Measurements from ENCODE around the gene TBC1D20.
"Not testable (repeated sequence)": the region's sequence is repeated elsewhere in the genome, so short reads cannot be mapped to it uniquely, and the experiment has no call there.

The TBC1D20 gene

DNA sequence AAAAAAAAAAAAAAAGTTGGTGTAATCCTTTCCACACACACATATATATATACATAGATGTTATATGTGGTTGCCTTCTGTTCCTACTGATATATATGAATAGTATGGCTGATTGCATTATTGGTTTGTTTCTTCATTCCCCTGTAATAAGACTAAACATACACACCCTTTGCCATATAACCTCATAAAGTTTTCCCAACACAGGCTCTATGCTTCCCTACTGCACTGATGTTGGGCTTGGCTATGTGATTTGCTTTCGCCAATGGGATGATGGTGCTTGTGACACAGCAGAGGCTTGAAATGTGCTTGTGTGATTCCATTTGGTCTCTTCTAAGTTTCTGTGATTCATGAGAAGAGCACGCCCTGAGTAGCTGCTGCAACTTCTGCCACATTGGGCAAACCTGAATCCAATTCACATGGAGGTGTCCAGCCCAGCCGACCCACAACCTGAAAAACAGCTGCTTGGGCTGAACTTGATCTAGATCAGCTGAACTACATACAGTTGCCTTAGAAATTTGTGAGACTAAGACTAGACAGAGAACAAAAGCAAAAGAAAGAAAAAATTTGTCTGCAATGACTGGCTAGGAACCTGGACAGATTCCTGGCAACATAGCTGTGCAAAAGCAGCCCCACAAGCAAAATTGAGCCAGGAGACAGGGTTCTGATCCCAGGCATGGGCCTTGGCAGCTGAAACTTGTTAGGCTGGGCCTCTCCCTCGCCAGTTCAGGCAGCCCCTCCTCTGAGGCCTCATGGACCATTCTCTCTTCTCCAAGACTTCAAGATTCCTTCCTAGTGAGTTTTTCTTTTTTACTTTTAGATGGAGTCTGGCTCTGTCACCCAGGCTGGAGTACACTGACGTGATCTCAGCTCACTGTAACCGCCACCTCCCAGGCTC lies 13.4 kb upstream of the TBC1D20 start:
- DNase-seq = no peak

DNA sequence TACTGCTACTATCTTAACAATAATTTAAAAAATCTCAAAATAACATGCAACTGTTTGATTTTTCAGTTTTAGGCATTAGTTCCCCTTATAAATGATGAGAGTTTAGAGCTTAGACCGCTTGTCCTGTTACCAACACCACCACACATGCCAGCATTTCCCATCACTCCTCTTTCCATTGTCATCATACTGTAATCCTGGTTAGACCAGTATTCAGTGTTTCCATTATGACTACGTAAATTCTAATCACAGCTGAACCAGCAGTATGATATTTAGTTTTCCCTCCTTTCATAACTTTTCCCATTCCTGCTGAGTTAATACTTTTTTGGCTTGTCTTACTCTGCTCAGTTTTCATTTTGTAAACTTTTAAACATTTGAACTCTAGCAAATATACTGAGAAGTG lies 12.2 kb upstream of the TBC1D20 start:
- no peak for DNase-seq

DNA sequence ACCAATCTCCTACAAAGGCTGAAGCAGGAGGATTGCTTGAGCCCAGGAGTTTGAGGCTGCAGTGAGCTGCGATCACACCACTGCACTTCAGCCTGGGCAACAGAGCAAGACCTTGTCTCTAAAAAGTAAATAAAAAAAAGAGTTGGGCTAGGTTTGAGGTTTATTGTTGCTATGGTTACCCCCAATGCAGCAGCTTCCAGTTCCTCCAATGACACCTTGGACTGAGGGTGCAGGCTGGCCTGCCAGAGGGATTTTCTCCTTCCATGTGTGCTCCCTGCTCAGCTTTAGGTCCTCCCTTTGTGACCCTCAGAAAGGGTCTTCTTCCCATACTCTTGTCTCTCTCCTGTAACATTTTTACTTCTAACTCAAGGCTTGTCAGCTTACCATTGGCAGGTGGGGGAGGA lies 10.6 kb upstream of the TBC1D20 start:
- no peak for DNase-seq

DNA sequence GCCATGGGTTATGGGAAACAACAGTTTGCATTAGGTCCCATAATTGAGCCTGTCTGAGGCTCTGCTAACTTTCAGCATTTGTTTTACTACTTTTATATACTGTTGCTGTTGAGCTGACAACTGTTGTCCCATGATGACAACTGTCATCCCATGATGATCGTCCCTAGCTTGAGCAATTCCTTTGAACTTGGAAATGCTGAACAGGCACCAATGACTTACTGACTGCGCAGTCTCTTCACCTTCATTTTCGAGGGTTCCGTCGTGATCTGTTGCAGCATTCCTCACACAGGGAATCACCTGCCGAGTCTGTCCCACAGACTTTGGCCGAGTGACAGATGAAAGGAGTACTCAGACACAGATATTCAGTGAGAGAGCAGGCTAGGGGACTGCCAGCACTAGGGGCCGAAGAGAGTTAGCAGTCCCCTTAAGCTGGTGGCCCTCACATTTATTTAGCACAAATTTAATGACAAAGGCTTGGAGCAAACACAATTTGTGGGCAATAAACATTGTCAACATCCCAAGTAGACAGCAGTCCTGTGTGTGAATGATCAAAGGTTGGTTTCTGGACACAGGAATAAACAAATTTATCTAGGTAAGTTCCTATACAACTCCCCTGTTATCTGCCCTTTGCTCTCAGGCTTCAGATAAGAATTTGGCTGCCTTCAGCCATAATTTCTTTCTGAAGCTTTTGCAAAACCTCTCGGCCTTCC lies 10.0 kb upstream of the TBC1D20 start:
- DNase-seq = no peak

DNA sequence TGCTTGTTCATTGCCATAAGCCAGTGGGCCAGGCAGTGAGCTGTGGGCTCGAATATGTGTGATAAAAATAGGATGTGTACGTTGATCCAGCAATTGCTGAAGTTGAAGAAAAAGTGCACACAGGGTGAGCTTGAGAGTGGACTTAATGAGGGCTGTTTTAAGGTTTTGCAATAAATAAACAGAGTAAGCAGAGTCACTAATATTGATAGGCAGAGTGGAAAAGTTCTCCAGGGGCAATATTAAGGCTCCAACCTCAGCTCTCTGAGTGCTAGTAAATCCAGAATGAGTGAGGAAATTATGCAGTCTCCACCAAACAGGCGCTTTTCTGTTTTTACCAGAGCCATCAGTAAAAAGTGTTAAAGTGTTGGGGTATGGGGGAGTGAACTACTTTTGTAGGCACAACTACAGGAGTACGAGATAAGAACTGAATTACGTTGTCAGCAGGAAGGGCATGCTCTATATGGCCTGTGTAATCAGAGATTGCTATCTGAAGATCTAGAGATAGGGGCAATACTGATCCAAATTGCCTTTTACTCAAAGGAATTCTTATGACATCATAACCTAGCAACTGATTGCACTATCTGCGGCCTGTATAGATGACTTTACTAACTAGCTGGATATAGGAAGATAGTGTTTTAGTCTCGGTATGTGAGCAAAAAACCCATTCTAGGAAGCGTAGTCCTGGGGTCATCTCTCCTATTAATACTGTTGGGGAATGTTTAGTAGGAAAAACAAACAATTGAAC lies 7.6 kb upstream of the TBC1D20 start:
- no peak for DNase-seq

DNA sequence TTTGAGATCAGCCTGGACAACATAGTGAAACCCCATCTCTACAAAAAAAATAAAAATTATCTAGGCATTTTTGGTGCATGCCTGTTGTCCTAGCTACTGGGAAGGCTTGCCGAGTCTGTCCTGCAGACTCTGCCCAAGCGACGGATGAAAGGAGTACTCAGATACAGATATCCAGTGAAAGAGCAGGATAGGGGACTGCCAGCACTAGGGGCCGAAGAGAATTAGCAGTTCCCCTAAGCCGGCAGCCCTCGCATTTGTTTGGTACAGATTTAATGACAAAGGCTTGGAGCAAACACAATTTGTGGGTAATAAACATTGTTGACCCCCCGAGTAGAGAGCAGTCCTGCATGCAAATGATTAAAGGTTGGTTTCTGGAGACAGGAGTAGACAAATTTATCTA lies 5.4 kb upstream of the TBC1D20 start:
- DNase-seq = no peak

DNA sequence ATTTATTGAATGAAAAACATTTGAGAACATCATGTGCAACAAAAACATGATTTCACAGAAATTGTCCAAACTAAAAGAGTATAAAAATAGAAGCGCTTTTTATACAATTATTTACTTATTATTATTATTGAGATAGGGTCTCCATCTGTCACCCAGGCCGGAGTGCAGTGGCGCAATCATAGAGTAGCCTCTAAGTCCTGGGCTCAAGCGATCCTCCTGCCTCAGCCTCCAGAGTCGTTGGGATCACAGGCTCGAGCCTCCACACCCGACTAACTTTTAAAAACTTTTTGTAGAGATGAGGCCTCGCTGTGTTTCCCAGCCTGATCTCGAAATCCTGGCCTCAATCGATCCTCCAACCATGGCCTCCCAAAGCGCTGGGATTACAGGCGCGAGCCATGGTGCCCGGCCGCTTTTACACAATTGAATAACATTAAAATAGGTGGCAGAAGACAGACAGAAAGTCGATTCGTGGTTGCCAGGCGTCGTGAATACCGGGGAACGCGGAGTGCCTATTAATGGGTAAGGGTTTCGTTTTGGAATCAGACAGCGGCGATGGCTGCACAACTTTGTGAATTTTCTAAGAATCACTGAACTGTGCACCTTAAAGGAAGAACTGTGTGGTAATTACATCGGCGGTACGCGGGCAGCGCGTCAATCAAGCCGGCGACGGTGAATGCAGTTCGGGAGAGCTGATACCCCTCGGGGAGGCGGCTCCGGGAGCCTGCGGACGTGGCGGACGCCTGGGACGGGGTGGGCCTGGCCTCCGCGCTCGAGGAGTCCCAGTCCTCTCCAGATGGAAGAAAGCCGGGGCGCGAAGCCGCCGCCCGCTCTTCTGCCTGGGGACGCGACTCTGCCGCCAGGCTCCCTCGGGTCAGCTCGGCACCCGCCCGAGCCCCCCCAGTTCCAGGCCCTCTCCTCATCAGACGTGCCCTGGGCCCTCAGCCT lies 807 bp downstream of the TBC1D20 start:
- peak; percentile 79 for DNase-seq

DNA sequence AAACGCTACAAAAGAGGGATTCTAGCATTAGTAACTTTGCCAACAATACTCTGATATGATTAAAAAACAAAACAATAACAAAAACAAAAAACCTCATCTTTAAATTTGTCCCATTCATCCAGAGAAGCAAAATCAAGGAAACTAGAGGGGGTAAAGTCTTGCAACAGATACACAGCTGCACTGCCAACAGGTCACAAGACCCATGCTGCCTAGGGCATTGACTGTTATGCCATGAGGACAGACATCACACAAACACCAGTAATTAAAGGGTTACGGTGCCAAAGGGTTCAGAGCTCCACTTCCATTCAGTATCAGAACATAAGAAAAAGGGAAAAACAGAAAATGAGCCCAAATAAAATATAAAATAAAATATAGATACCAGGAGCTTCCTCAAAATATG lies 1.6 kb downstream of the TBC1D20 start:
- DNase-seq = no peak

DNA sequence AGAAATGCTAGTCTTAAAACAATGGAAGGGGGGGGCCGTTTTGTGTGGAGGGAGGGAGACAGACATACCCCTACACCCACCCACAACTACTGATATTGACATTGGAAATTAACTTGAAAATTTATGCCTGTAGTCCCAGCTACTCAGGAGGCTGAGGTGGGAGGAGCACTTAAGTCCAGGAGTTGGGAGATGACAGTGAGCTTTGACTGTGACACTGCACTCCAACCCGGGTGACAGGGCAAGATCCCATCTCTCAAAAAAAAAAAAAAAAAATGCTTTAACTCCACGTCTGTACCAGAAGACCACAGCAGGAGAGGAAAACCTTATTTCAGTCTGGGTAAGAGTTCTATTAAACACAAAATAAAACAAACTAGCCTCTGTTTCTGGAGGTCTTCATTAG lies 2.2 kb downstream of the TBC1D20 start:
- no peak for DNase-seq

DNA sequence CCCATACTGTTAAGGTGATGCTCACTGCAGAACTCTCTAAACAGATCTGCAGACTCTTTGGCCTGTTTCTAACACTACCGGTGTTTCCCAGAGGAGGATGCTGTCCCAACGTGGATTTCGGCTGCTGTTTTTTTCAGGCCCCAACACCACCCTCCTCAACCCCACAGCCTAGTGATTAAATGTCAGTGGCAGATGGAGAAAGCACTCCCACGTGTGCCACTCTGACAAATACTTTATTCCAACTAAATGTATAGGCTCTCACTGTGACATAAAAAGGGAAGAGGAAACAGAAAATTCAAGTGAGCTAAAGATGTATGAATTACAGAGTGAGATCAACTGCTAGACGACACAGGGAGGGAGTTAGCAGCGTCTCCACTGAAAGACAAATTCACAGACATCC lies 3.6 kb downstream of the TBC1D20 start:
- no peak for DNase-seq

DNA sequence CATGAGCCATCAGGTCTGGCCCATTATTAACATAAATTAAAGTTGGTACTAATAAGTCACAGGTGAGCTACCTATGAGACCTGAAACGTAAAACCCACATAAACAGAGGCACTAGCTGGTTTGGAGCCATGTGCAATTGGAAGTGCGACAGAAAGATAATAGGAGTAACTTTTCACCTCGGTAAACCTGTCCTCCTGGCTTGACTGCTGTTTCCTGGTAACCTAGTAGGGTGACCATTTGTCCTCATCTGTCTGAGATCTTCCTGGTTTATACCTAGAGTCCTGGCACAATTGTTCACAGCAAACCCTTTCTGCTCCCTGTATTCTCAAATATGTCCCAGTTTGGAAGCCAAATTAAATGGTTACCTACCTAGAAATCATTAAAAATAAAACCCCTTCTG lies 7.4 kb downstream of the TBC1D20 start:
- DNase-seq = no peak

DNA sequence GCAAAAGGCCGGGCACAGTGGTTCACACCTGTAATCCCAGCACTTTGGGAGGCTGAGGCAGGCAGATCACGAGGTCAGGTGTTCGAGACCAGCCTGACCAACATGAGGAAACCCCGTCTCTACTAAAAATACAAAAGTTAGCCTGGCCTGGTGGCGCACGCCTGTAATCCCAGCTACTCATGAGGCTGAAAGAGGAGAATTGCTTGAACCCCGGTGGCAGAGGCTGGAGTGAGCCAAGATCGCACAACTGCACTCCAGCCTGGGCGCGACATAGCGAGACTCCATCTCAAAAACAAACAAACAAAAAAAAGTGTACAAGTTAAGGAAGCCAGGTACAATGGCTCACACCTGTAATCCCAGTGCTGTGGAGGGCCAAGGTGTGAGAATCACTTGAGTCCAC lies 10.3 kb downstream of the TBC1D20 start:
- not testable (repeated sequence) for DNase-seq

DNA sequence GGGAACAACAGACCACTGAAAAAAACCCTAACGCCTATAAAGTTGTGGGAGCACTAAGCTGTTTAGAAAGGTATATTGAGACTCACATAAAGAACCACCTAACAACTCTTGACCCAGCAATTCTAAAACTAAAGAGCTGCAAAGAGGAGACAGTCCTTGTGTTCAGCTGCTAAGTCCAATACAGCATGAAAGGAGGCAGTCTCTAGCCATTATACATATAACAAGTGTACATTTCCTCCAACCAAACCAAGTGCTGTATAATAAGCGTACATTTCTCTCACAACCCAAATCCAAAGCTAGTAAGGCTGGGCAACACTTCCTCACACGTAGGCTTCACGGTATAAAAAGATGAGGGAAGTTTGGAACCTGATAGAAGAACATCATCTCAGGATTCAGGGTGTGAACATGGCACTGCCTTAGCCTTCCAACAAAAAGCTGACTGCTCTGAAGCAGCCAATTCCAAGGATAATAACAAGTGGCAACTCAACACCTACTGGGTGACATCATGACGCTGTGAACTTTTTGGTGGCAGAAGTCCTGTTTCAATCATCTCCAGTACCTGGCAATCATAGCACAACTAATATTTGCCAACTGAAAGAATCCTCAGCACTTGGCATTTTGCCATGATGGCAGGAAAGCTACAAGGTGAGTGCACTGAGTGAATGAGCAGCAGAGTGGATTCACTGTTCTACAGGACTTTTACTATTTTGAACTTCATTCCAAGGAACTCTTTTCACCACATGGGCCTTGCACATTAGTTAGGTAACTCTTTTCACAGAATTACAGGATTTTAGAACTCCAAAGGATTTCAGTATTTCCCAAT lies 16.6 kb downstream of the TBC1D20 start:
- DNase-seq = no peak

DNA sequence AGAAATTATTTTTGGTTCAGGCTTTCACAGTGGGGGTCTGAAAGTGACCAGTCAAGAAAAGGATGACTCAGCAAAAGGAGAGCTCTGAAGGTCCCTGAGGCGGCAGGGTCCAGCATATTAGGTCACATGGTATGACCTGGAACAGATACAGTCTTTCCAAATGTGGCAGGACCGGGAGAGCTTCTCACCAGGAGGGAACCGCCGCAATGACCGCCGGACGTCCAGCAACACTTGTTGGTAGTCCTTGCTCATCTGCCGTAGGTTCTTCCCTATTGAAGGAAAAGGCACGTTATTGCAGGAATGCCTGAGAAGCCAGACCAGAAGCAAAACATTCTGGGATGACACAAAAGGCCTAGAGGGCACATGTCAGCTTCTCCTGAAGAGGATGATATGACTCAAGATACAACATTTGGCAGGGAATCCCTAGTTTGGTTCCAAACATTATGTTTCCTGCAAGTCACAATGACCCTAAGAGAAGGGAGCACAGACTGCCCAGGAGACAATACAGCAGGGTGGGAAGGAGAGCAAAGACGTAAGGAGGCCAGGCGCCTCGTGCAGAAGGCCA lies 17.4 kb downstream of the TBC1D20 start:
- DNase-seq = no peak

DNA sequence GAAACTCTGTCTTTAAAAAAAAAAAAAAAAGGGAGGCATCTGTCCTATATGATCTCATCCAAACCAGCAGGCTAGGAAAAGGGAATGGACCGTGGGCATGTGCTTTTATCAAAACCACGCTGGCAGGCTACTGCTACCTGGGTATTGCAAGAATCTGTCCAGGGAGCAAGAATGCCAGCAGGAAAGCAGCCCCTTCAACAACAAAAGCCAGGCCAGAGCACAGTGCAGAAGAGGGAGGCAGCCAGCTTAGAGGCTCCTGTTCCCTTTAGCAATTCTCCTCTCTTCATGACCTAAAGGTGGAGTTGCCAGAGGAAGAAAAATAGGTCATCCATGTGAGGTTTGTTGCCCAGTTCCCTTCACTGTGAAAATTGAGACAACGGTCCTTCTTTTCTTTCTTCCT lies 18.2 kb downstream of the TBC1D20 start:
- DNase-seq = no peak

DNA sequence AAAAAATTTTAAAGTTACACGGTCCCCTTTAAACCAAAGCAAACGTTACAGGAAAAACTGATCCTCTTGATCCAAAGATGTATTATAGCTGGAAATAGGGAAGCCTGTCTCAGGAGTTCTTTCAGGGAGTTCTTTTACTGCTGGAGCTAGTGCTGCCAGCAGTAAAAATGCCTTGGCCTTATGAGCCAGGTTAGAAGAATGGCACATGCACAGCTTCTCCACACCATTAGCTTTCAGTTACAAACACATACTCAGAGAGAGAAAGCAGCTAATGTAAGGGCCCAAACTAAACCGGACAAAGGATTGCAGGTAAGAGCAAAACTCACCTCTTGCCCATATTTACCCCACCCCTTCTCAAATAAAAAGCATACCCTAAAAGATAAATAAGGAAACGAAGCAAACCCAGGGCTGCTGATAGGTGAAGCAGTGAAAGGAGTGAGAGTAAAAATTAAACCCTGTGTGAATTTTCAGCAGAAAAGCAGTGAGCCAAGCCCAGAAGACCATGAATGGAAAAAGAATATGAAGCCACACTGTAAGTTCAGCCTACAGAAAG lies 19.0 kb downstream of the TBC1D20 start:
- no peak for DNase-seq

DNA sequence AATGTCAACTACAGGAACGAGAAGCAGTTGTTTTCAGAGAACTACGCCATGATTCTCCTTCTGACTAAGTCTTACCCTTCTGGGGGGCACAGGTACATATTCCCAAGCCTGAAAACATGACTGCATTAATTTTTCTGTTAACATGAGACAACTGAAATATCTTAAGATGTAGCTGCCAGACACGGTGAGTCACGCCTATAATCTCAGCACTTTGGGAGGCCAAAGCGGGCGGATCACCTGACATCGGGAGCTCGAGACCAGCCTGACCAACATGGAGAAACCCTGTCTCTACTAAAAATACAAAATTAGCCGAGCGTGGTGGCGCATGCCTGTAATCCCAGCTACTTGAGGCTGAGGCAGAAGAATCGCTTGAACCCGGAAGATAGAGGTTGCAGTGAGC lies 21.7 kb downstream of the TBC1D20 start:
- no peak for DNase-seq

DNA sequence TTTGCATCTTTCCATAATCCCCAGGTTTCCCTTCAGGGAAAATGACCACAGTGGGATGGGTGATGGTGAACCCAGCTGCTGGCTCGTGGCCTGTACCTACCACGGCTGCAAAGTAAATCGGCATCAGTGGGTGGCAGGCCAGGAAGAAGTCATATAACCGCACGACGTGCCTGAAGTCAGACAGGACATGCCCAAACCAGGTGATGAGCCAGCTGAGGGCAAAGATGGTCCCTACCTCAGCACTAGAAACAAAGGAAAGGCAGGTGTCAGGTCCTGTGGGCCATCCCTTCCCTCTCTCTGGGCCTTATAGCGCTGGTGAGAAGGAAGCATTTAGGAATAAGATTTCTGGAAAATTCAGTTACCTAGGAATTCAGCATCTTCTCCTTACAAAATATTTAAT lies 22.2 kb downstream of the TBC1D20 start:
- DNase-seq = no peak

DNA sequence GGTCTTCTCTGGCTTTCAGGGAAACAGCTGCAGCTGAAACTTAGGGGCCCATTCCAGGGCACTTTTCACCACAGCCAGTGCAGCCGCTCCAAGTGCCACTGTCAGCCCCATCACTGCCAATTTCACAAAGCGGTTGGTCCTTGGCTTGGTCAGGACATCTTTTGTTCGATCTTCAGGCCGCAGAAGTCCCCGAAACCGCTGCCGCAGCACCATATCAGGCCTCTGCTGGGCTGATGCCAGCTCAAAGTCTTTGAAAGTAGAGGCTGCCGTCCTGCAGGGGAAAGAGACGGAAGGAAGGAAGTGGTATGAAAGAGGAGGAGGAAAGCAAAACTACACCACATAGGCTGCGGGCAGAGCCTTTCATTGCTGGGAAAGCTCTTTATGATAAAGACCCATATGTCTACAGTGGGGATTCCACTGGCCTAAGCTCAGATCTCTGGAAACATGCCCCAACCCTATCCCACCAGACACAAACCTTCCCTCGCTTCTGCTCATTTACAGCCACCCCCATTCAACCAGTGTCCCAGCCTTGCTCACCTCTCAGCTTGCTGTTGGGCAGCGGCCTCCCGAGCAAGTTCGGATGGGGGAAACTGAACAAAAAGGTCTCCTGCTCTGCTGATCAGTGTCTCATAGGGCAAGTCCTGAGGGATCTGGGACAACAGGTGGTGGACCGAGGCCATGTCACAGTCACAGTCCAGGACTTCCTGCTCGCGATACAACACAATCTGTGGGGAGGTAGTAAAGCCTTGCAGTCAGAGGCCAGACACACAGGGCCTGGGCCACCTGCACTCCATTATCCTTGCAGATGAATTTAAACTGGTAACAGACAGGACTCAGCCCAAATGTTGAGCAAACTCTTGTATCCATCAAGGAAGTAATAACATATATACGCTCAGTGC lies 23.5 kb downstream of the TBC1D20 start:
- no peak for DNase-seq
